Small intestine (tissue), 7 donors: ENCODE results near the gene ATP8B1. TPM values are rescaled to one million over a fixed set of nuclear protein-coding genes. Genes with fewer than 3 reads are reported as not detected.
A peak's percentile ranks its signal among the peaks of the same experiment; 100 is the strongest.

ENCODE experiments used
- DNase-seq, 2 donors: peaks; one replicate each; pipeline versions ENCODE4 v3.0.0 to v3.0.0-alpha.2; 2013
- FAIRE-seq: peaks from 2 replicates; lab custom pipeline; 2012; peaks lifted over from hg19 to GRCh38; lab: Jason Lieb, UNC
- H3K27ac ChIP-seq, 3 donors: one replicate each; pipeline ENCODE4 v1.5.1; 2013; ENCODE audit warnings: low read length in 2 of 3, mild to moderate bottlenecking in 2 of 3, control low read depth in 1 of 3, inconsistent platforms in 1 of 3, low read depth in 1 of 3, moderate library complexity in 1 of 3
- H3K27me3 ChIP-seq, 3 donors: one replicate each; pipeline ENCODE4 v1.6.1; 2013; ENCODE audit warnings: low read length in 3 of 3, inconsistent platforms in 1 of 3; ENCODE audit not compliant: control insufficient read depth in 3 of 3, insufficient read depth in 3 of 3
- H3K36me3 ChIP-seq, 3 donors: one replicate each; pipeline ENCODE4 v1.6.1; 2013; ENCODE audit warnings: low read length in 3 of 3, inconsistent platforms in 1 of 3, low read depth in 1 of 3, mild to moderate bottlenecking in 1 of 3, moderate library complexity in 1 of 3; ENCODE audit not compliant: control insufficient read depth in 3 of 3, insufficient read depth in 2 of 3
- H3K4me1 ChIP-seq, 3 donors: one replicate each; pipeline ENCODE4 v1.6.1; 2013; ENCODE audit warnings: low read length in 2 of 3, inconsistent platforms in 1 of 3, low read depth in 1 of 3, mild to moderate bottlenecking in 1 of 3, moderate library complexity in 1 of 3; ENCODE audit not compliant: control insufficient read depth in 3 of 3, insufficient read depth in 2 of 3
- H3K4me3 ChIP-seq, 3 donors: one replicate each; pipeline ENCODE4 v1.5.1; 2013; ENCODE audit warnings: low read length in 3 of 3, control low read depth in 1 of 3, inconsistent platforms in 1 of 3, low read depth in 1 of 3, mild to moderate bottlenecking in 1 of 3, moderate library complexity in 1 of 3
- H3K9me3 ChIP-seq, 2 donors: one replicate each; pipeline ENCODE4 v1.6.1; 2013; ENCODE audit warnings: low read depth in 1 of 2, low read length in 1 of 2; ENCODE audit not compliant: control insufficient read depth in 2 of 2, insufficient read depth in 1 of 2
- WGBS, 3 donors: extraction: QIAGEN DNeasy Blood & Tissue Kit; methylation state at CpG; one replicate each; pipeline ENCODE4 v1.1.7; 2013; 5-methylcytosine and 5-hydroxymethylcytosine counted together
- polyA plus RNA-seq, 4 donors: library from polyadenylated mRNA; stranded (reverse) in 3 of 4; unstranded in 1 of 4; fragments of 200-250 nt in 3 of 4; fragments of 120-200 nt in 1 of 4; gene quantifications; one replicate each; pipeline versions ENCODE4 v1.2.1 to v1.2.3, GENCODE V29; 2013
- donor health status: healthy with polysubstance abuse.
- donor health status: control.
- donor health status: control.
- donor health status: Bipolar disorder and iron deficiency.
- donor health status: healthy.

The ATP8B1 gene
- polyA plus RNA-seq, 4 donors: 25.5 to 82.5 (median 42.7) TPM

- Histone ChIP-seq H3K9me3 (no peaks in the 10 kb centered on the region), H3K36me3 (no peaks in the 10 kb centered on the region), H3K27me3 (no peaks in the 10 kb centered on the region), H3K4me1 (peaks cover 0 to 15% (median 4%) of the 10 kb centered on the region in 3 donors), H3K27ac (no peak overlapping the region), H3K4me3 (peak overlapping the region in 1 of 3 donors; percentile 97)
- no peak for DNase-seq
- no peak for FAIRE-seq
- WGBS, 3 donors: 95 to 97% (median 97%) methylated on average over 9 of the region's 9 CpGs
These were observed 173.7 kb downstream of the ATP8B1 start for GRCh38 chr18:57629422-57629821.

DNA sequence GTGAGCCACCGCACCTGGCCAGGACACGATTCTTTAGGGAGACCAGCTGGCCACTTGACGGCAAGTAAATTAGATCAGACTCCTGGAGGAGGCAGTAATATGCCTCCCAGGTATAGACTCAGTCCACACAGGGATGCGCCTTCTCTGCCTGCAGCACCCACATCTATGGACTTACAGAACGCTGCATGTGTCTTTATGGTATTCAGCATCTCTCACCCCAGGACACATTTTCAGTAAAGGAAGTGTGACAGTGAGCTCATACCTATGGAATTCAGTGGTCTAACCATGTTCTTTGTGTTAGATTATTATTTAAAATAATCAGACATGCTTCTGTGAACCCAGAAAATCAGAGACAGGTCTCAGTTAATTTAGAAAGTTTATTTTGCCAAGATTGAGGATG is 175.6 kb downstream of the ATP8B1 start:
- Histone ChIP-seq H3K27me3 (no peaks in the 10 kb centered on the region), H3K4me3 (no peak overlapping the region), H3K4me1 (peaks cover 0 to 15% (median 6%) of the 10 kb centered on the region in 3 donors), H3K9me3 (no peaks in the 10 kb centered on the region), H3K27ac (no peak overlapping the region), H3K36me3 (no peaks in the 10 kb centered on the region)
- FAIRE-seq: no peak
- 85 to 91% (median 86%) methylated on average over 5 of the region's 5 CpGs for WGBS, 3 donors
- no peak for DNase-seq

- FAIRE-seq: no peak
- H3K27me3 ChIP-seq: no peaks in the 10 kb centered on the region
- no peaks in the 10 kb centered on the region for H3K9me3 ChIP-seq
- H3K4me3 ChIP-seq: no peak overlapping the region
- WGBS, 3 donors: 77 to 84% (median 81%) methylated on average over 4 of the region's 4 CpGs
- DNase-seq: no peak
- no peak overlapping the region for H3K27ac ChIP-seq
- H3K4me1 ChIP-seq: peaks cover under 1 to 9% (median 3%) of the 10 kb centered on the region in 3 donors
- no peaks in the 10 kb centered on the region for H3K36me3 ChIP-seq
These were observed 178.1 kb downstream of the ATP8B1 start for GRCh38 chr18:57624988-57625387.

DNA sequence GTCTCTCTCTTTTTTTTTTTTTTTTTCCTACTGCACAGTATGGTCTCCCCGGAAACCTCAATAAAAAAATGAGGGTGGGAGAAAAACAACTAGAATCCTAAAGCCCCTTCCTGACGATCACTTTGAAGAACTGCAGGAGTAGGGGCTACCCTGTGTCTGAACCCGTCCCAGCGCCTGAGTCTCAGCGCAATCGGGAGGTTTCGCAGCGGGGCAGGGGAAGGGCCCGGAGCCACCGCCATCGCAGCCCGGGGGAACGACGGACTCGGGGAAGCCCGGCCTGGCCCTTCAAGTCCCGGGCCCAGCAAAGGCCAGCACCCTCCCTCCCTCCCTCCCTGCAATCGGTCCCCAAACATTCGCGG is 181.9 kb downstream of the ATP8B1 start:
- WGBS, 3 donors: 0 to 1% (median 0%) methylated on average over 17 to 20 of the region's 20 CpGs
- H3K27ac ChIP-seq: peak overlapping the region; percentile 81 to 96 (median 96)

DNA sequence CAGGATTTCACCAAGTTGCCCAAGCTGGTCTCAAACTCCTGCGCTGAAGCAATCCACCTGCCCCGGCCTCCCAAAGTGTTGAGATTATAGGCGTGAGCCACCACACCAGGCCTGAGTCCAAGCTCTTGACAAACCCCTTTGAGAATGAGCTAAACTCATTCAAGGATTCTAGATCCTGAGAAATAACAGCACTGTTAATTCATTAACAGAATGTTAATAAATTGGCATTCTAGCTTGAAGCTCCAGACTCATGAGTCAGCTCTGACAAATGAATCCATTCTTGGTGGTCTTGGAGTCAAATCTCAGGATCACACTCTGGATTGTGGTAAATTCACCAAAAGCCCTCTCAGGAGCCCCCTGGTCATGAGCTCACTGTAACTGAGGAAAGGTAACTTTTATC is 183.2 kb downstream of the ATP8B1 start:
- WGBS, 3 donors: 92 to 95% (median 93%) methylated on average over 3 of the region's 3 CpGs
- peaks cover 4 to 6% (median 6%) of the 10 kb centered on the region in 3 donors for H3K4me1 ChIP-seq
- no peaks in the 10 kb centered on the region for H3K9me3 ChIP-seq
- no peak overlapping the region for H3K27ac ChIP-seq
- DNase-seq (no peak), FAIRE-seq (no peak)
- H3K4me3 ChIP-seq: no peak overlapping the region
- H3K36me3 ChIP-seq: peaks cover 3 to 24% (median 5%) of the 10 kb centered on the region in 3 donors
- no peaks in the 10 kb centered on the region for H3K27me3 ChIP-seq

More for the DNA sequence above, 181.9 kb downstream of the ATP8B1 start:
- DNase-seq (no peak), FAIRE-seq (no peak)
- Histone ChIP-seq H3K4me1 (peaks cover 4 to 6% (median 6%) of the 10 kb centered on the region in 3 donors), H3K36me3 (peaks cover 0 to 18% (median 3%) of the 10 kb centered on the region in 3 donors), H3K9me3 (no peaks in the 10 kb centered on the region), H3K4me3 (peak overlapping the region; percentile 62 to 82 (median 73)), H3K27me3 (no peaks in the 10 kb centered on the region)

- Histone ChIP-seq H3K27me3 (no peaks in the 10 kb centered on the region), H3K36me3 (peaks cover 4 to 33% (median 6%) of the 10 kb centered on the region in 3 donors), H3K4me3 (no peak overlapping the region), H3K27ac (no peak overlapping the region), H3K4me1 (peaks cover 4 to 6% (median 6%) of the 10 kb centered on the region in 3 donors), H3K9me3 (no peaks in the 10 kb centered on the region)
- FAIRE-seq (no peak), DNase-seq (no peak)
- 83 to 92% (median 84%) methylated on average over 3 of the region's 3 CpGs for WGBS, 3 donors
These were observed 184.2 kb downstream of the ATP8B1 start for GRCh38 chr18:57618910-57619309.

GRCh38 chr18:57603871-57604270 is 199.2 kb downstream of the ATP8B1 start:
- DNase-seq: no peak
- Histone ChIP-seq H3K27me3 (no peaks in the 10 kb centered on the region), H3K9me3 (no peaks in the 10 kb centered on the region), H3K27ac (no peak overlapping the region), H3K4me1 (no peaks in the 10 kb centered on the region), H3K36me3 (peaks cover 8 to 53% (median 20%) of the 10 kb centered on the region in 3 donors), H3K4me3 (no peak overlapping the region)
- no peak for FAIRE-seq
- 83 to 90% (median 89%) methylated on average over 1 of the region's 1 CpG for WGBS, 3 donors
